AG10803 (cell line): ENCODE results near the gene TTLL5.
A peak's percentile ranks its signal among the peaks of the same experiment; 100 is the strongest.

Source experiments
- DNase-seq: peaks from one replicate; pipeline ENCODE4 v3.0.0; 2010; ENCODE audit warnings: low read depth
- H3K4me3 ChIP-seq: 2 replicates; pipeline ENCODE4 v1.5.1; 2011; ENCODE audit warnings: mild to moderate bottlenecking, low read length, control low read depth
- CTCF ChIP-seq: conservative IDR thresholded peaks from 2 replicates; pipeline ENCODE4 v1.5.1; 2011; ENCODE audit warnings: mild to moderate bottlenecking, low read length, control low read depth, inconsistent platforms

Gene TTLL5

GRCh38 chr14:75985618-75986438 lies 324.8 kb downstream of the TTLL5 start, which contains the start of gene IFT43:
IFT43 (plus strand) TSS chr14:75985763; CDS start chr14:75985787, 24 bp downstream.
- TF ChIP-seq CTCF, result no peak
- peak; percentile 73 for DNase-seq
- peak within 1 kb of the TSS; percentile 90 for H3K4me3 ChIP-seq

- H3K4me3 ChIP-seq, result peak overlapping the region; percentile 90
Measured at GRCh38 chr14:75986439-75986765, 325.4 kb downstream of the TTLL5 start.

GRCh38 chr14:75987201-75987970 lies 326.3 kb downstream of the TTLL5 start:
- DNase-seq, result no peak
- no peak for TF ChIP-seq CTCF
- H3K4me3 ChIP-seq, result no peak overlapping the region

More at GRCh38 chr14:75986439-75986765, 325.4 kb downstream of the TTLL5 start:
- peak; percentile 28 for DNase-seq
- no peak for TF ChIP-seq CTCF

GRCh38 chr14:75989134-75989533 lies 328.1 kb downstream of the TTLL5 start:
- H3K4me3 ChIP-seq, result no peak overlapping the region
- DNase-seq, result peak; percentile 87

GRCh38 chr14:75990297-75990696 lies 329.3 kb downstream of the TTLL5 start:
- TF ChIP-seq CTCF, result no peak
- no peak for DNase-seq

More at GRCh38 chr14:75989134-75989533, 328.1 kb downstream of the TTLL5 start:
- no peak; the same call in 1 of the 2 replicates for TF ChIP-seq CTCF

GRCh38 chr14:75991753-75992152 lies 330.7 kb downstream of the TTLL5 start:
- peak; percentile 77 for DNase-seq
- H3K4me3 ChIP-seq, result no peak overlapping the region

More at GRCh38 chr14:75990297-75990696, 329.3 kb downstream of the TTLL5 start:
- no peak overlapping the region for H3K4me3 ChIP-seq

More at GRCh38 chr14:75991753-75992152, 330.7 kb downstream of the TTLL5 start:
- TF ChIP-seq CTCF, result no peak
